OCI-LY7 (cell line): Measurements from ENCODE around the gene THAP3. TPM values are rescaled to one million over a fixed set of nuclear protein-coding genes. Genes with fewer than 3 reads are reported as not detected.
A peak's percentile ranks its signal among the peaks of the same experiment; 100 is the strongest.

ENCODE experiments used
- BruUV-seq: library from RNA; stranded (reverse); fragments of 400-500 nt; replicated peaks from 2 replicates; lab custom pipeline; 2021; lab: Mats Ljungman, UMichigan
- CTCF ChIA-PET: fragments of 300-600 bp; sonication (Branson Sonifier 250); formaldehyde crosslinking; loops from one replicate; lab custom pipeline; 2022; ENCODE audit warnings: antibody characterized with exemption; ENCODE audit not compliant: unreplicated experiment; lab: Charles Lee
- POLR2A ChIA-PET: fragments of 300-600 bp; sonication (Branson Sonifier 250); formaldehyde crosslinking; loops from one replicate; lab custom pipeline; 2022; ENCODE audit warnings: antibody characterized with exemption; lab: Charles Lee
- DNase-seq: peaks from one replicate; pipeline ENCODE4 v3.0.0-alpha.2; 2015; ENCODE audit warnings: low spot score
- H2AFZ ChIP-seq: fragments of 200-600 bp; sonication (generic), shearing (Covaris generic); 2 replicates; pipeline ENCODE4 v1.6.1; 2014; ENCODE audit warnings: mild to moderate bottlenecking, antibody characterized with exemption, low read length, moderate library complexity
- H3K27ac ChIP-seq: fragments of 200-600 bp; sonication (generic); 2 replicates; pipeline ENCODE4 v1.5.1; 2014; ENCODE audit warnings: mixed run types, low read depth, mild to moderate bottlenecking, moderate library complexity, low read length, inconsistent platforms; ENCODE audit not compliant: poor library complexity, severe bottlenecking
- H3K36me3 ChIP-seq: fragments of 200-600 bp; sonication (generic); 2 replicates; pipeline ENCODE4 v1.6.1; 2014; ENCODE audit warnings: mild to moderate bottlenecking, antibody characterized with exemption, low read length, moderate library complexity, mixed read lengths; ENCODE audit not compliant: insufficient read depth
- H3K4me1 ChIP-seq: fragments of 200-600 bp; sonication (generic); 2 replicates; pipeline ENCODE4 v1.5.1; 2014; ENCODE audit warnings: mild to moderate bottlenecking, low read length; ENCODE audit not compliant: insufficient read depth, poor library complexity, severe bottlenecking
- H3K4me2 ChIP-seq: fragments of 200-600 bp; sonication (generic); 2 replicates; pipeline ENCODE4 v1.6.1; 2014; ENCODE audit warnings: mild to moderate bottlenecking, low read length
- H3K4me3 ChIP-seq: fragments of 200-600 bp; sonication (generic); 2 replicates; pipeline ENCODE4 v1.5.1; 2014; ENCODE audit warnings: mild to moderate bottlenecking, low read depth, low read length; ENCODE audit not compliant: poor library complexity, severe bottlenecking
- H3K79me2 ChIP-seq: fragments of 200-600 bp; sonication (generic); 2 replicates; pipeline ENCODE4 v1.6.1; 2016; ENCODE audit warnings: low read depth, mild to moderate bottlenecking, low read length, moderate library complexity, mixed read lengths; ENCODE audit not compliant: insufficient read depth
- H3K9me2 ChIP-seq: fragments of 200-600 bp; sonication (generic); 2 replicates; pipeline ENCODE4 v1.6.1; 2016; ENCODE audit warnings: mild to moderate bottlenecking, low read length, mixed read lengths; ENCODE audit not compliant: insufficient read depth
- H3K9me3 ChIP-seq: fragments of 200-600 bp; sonication (generic); 2 replicates; pipeline ENCODE4 v1.6.1; 2014; ENCODE audit warnings: mild to moderate bottlenecking, mixed run types, low read length, mixed read lengths
- H4K20me1 ChIP-seq: fragments of 200-600 bp; sonication (generic); 2 replicates; pipeline ENCODE4 v1.6.1; 2014; ENCODE audit warnings: mild to moderate bottlenecking, antibody characterized with exemption, low read length, moderate library complexity, mixed read lengths; ENCODE audit not compliant: insufficient read depth
- EZH2phosphoT487 ChIP-seq: fragments of 200-600 bp; sonication (generic); IDR thresholded peaks from 2 replicates; pipeline ENCODE4 v1.6.1; 2018; ENCODE audit warnings: low read depth, borderline replicate concordance, mild to moderate bottlenecking, mixed run types, antibody characterized with exemption, low read length, moderate library complexity, mixed read lengths
- intact Hi-C: fragments of 100-400 bp; cut with micrococcal nuclease; formaldehyde crosslinking; loops from one replicate; pipeline ENCODE4 v1.10.0; 2022; ENCODE audit not compliant: unreplicated experiment
- total RNA-seq, 2 experiments: library from RNA; depleted of rRNA in 1 of 2; stranded (reverse); fragments of >200 nt in 1 of 2; shearing (Covaris generic) in 1 of 2; gene quantifications; 2 replicates each; pipeline ENCODE4 v1.2.3, GENCODE V29; 2014 to 2022
- TF ChIP-seq, protein P1 (sequence below): fragments of 200-600 bp; sonication (generic); conservative IDR thresholded peaks from 2 replicates; pipeline ENCODE4 v1.5.1; 2014; ENCODE audit warnings: mild to moderate bottlenecking, antibody characterized with exemption, low read length, moderate library complexity, mixed read lengths

The THAP3 gene
- total RNA-seq, 2 experiments from 2014 or later = 17.2 to 22.4 TPM

DNA sequence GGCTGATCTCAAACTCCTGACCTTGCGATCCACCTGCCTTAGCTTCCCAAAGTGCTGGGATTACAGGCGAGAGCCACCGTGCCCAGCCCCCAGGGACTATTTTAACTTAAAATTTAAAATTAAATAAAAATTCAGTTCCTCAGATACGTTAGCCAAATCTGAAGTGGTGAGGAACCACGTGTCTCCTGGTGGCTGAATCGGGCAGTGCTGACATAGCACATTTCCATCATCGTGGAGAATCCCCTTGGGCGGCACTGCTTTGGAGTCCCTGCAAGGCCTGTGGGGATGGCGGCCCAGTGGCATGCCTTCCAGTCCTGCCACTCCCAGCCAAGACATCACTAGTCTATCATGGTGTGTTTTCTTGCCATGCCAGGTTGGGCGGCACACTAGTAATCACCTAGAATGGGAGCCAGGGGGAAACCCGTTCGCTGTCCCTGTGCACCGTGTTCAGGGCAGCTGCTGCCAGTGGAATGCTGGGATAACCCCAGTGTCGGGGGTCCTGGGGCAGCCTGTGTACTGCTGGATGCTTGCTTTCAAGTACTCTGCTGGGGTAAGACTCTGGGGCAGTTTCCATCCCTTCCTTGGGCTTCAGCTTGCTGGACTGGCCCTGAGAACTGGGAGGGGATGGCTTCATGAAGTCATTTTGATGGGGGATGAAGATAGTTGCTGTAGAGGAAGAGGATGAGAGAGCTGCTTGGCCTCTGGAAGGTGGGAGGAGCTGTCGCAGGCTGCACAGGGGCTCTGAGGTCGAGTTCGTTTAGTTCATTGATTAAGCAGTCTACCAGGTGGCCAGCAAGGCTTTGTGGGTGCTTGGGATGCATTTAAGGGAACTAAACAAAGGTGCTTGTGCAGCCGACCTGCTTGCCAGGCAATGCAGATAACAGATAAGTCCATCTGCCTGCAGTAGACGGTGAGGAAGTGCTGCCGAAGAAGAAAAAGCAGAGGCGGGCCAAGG lies 40.3 kb upstream of the THAP3 start:
- Histone ChIP-seq H3K79me2 (peaks cover 19% of the 10 kb centered on the region), H3K27ac (no peak overlapping the region), H3K4me1 (peaks cover 36% of the 10 kb centered on the region), H3K9me3 (no peaks in the 10 kb centered on the region), H4K20me1 (no peaks in the 10 kb centered on the region), H2AFZ (no peak overlapping the region), H3K9me2 (no peaks in the 10 kb centered on the region), H3K4me3 (no peak overlapping the region), H3K36me3 (peaks cover 27% of the 10 kb centered on the region), H3K4me2 (peak overlapping the region; percentile 9; the same call in 1 of the 2 replicates)
- POLR2A ChIA-PET = interaction anchor here (0.7 kb wide), 1 partner anchor 42 kb away, joined by 4 read pairs; no protein-coding TSS in a partner anchor
- no peak for DNase-seq
- intact Hi-C loops = no loop called here
- TF ChIP-seq EZH2phosphoT487 = no peak
- TF ChIP-seq, protein P1, sequence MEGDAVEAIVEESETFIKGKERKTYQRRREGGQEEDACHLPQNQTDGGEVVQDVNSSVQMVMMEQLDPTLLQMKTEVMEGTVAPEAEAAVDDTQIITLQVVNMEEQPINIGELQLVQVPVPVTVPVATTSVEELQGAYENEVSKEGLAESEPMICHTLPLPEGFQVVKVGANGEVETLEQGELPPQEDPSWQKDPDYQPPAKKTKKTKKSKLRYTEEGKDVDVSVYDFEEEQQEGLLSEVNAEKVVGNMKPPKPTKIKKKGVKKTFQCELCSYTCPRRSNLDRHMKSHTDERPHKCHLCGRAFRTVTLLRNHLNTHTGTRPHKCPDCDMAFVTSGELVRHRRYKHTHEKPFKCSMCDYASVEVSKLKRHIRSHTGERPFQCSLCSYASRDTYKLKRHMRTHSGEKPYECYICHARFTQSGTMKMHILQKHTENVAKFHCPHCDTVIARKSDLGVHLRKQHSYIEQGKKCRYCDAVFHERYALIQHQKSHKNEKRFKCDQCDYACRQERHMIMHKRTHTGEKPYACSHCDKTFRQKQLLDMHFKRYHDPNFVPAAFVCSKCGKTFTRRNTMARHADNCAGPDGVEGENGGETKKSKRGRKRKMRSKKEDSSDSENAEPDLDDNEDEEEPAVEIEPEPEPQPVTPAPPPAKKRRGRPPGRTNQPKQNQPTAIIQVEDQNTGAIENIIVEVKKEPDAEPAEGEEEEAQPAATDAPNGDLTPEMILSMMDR = no peak
- no TSS peak for BruUV-seq
- CTCF ChIA-PET = no interaction called here

DNA sequence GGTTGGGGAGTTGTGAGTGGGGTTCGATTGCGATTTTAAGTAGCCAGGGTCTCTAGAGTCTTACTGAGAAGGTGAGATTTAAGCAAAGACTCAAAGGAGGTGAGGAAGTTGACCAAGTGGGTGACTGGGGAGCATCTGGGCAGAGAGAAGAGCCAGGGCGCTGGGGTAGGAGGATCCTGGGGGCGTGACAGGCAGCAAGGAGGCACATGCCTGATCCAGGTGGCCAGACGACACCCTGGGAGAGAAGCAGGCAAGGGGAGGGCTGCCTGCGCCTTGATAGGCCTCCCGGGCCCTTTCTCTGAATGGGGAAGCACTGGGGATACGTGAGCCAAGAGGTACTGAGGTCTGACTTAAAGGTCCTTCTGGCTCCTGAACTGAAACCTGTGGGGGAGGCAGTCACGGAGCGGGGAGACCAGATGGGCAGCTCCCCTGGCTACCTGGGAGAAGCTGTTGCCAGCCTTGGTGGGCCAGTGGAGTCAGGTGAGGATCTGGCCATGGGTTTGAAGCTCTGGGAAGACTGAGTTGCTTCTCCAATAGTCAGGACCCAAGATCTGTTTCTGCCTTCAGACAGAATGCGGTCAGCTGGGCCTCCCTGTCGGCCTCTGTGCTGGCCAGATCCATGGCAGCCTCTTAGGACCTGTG lies 39.5 kb upstream of the THAP3 start:
- Histone ChIP-seq H3K27ac (no peak overlapping the region), H3K9me2 (no peaks in the 10 kb centered on the region), H2AFZ (no peak overlapping the region), H3K4me3 (no peak overlapping the region), H3K36me3 (peaks cover 34% of the 10 kb centered on the region), H3K9me3 (no peaks in the 10 kb centered on the region), H3K4me2 (peak overlapping the region; percentile 9; the same call in 1 of the 2 replicates), H4K20me1 (no peaks in the 10 kb centered on the region), H3K4me1 (peaks cover 33% of the 10 kb centered on the region), H3K79me2 (peaks cover 17% of the 10 kb centered on the region)
- CTCF ChIA-PET = no interaction called here
- POLR2A ChIA-PET = no interaction called here
- intact Hi-C loops = no loop called here
- TF ChIP-seq, protein P1 = no peak
- no peak for TF ChIP-seq EZH2phosphoT487
- BruUV-seq = no TSS peak
- DNase-seq = no peak
